NCI-H146 treated with DMSO at 0.1 percent for 48 hours (cell line): ENCODE measurements around the gene CAV1.
"Not testable (repeated sequence)": the region's sequence is repeated elsewhere in the genome, so short reads cannot be mapped to it uniquely, and the experiment has no call there.

Experiments
- DNase-seq: peaks from one replicate; lab custom pipeline; 2025; ENCODE audit not compliant: unreplicated experiment; lab: John Stamatoyannopoulos, UW

CAV1 gene, protein sequence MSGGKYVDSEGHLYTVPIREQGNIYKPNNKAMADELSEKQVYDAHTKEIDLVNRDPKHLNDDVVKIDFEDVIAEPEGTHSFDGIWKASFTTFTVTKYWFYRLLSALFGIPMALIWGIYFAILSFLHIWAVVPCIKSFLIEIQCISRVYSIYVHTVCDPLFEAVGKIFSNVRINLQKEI

DNA sequence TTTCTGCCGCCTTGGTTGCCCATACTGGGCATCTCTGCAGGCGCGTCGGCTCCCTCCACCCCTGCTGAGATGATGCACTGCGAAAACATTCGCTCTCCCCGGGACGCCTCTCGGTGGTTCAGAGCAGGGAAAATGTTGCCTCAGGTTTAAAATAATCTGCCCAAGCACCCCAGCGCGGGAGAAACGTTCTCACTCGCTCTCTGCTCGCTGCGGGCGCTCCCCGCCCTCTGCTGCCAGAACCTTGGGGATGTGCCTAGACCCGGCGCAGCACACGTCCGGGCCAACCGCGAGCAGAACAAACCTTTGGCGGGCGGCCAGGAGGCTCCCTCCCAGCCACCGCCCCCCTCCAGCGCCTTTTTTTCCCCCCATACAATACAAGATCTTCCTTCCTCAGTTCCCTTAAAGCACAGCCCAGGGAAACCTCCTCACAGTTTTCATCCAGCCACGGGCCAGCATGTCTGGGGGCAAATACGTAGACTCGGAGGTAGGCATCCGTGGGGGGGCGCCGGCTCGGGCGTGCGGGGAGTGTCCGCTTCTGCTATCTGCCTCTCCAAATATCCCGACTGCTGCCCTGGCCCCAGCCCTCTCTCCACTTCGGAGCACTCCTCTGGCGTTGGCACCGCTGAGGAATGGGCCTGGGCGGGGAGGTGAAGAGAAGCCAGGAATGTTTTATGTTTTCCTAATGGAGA, at the start of gene CAV1:
Gene CAV1 (plus strand): TSS at position 428 of the 689 bp plus-strand sequence. CDS start 27 bp downstream, at position 455.
- no peak for DNase-seq

DNA sequence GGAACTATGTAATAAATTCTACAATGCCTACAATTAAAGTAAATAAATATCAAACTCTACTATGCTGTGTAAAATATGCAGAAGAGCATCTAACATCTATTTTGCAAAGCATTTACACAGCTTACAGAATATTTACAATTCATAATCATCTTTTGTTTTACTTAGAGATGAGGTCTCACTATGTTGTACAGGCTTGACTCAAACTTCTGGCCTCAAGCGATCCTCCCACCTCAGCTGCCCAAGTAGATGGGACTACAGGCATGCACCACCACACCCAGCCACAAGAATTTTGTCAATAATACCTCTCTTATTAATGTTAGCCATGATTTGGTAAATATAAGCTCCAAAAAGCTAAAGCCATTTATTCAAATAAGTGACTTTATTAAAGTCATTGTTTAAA, 47.2 kb upstream of the CAV1 start:
- DNase-seq = no peak

DNA sequence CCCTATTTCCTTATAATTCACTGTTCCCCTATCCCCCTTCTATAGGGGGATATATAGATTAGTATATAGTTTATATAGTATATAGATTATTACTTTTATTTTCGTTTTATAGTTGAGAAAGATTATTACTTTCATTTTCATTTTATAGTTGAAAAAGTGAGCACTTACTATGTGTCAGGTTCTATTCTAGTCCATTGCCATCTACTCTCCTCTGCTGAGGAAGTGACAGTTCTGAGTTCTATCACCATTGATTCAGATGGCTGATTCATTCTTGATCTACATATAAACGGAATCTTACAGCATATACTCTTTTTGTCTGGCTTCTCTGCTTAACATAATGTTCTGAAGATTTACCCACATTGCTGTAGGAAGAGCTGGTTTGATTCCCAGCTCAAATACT, 46.0 kb upstream of the CAV1 start:
- no peak for DNase-seq

DNA sequence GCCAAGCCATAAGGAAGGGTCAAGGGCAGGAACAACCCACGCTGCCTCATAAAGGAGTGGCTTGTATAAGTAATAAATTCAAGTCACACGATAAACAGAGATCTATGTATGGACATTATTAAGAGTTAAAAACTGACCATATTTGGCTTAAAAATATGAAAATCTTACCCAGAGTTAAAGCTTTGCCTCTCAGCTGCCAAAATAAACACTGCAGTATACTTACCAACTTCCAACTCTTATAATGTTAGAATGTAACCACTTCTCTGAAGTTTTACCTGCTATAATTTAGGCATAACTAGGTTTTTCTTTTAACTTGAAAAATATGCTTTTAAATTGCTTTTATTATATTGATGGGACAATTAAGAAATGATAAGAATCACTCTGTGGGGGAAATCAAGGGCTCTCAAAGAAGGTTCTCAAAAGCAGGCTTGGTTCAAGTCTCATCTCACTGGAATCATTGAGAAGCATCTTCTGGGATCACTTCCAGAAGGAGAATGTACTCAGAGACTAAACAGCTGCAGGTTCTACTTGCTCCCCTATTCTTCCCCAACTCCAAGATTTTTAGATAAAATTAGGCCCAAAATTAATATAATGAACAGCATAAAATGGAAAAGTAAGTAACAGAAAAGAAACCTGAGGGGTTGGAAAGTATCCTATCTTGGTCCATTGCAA, 41.4 kb upstream of the CAV1 start:
- no peak for DNase-seq

DNA sequence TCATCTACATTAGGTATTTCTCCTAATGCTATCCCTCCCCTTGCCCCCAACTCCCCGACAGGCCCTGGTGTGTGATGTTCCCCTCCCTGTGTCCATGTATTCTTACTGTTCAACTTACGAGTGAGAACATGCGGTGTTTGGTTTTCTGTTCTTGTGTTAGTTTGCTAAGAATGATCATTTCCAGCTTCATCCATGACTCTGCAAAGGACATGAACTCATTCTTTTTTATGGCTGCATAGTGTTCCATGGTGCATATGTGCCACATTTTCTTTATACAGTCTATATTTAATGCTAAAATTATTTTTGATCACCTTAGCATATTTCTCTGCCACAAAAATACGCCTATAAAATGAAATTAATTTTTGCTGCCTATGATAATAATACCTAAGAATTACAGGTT, 40.4 kb upstream of the CAV1 start:
- DNase-seq = not testable (repeated sequence)

DNA sequence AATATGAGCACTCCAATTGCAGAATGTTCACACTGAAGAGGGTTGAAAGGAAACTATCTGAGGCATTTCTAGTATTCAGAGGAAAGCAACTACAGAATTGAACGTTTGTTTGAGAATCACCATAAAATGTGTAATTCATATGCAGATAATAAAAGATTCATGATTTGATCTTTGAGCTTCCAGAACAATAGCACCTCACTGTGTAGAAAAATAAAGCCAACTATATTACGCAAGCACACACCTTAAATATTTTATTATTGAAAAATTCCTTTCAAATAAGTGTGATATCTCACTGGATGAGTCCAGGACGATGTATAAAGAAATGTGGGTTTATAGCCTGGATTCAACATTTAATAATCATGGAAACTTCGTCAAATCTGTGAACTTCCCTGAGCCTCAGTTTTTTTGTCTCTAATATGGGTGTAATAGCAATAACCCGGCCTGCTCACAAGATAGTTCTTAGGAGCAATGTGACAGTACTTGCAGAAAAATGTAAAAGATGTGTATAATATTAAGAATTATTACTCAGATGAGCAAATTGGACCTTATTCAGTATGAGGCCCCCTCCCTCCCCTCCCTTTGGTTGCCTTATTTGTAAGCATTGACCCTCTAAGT, 36.8 kb upstream of the CAV1 start:
- no peak for DNase-seq

DNA sequence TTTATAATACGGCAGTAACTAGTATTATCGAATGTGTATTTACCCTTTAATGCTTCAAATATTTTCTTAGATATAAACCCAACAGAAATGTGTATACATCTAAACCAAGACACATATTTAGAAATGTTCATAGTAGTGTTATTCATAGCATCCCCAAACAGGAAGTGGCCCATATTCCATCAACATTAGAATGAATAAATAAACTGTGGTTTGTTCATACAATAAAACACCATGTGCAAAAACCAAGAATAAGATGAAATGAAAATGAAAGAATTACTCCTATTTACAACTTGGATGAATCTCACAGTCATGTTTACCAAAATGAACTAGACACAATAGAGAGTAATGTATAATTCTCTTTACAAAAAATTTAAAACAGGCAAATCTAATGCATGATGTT, 34.5 kb upstream of the CAV1 start:
- no peak for DNase-seq

DNA sequence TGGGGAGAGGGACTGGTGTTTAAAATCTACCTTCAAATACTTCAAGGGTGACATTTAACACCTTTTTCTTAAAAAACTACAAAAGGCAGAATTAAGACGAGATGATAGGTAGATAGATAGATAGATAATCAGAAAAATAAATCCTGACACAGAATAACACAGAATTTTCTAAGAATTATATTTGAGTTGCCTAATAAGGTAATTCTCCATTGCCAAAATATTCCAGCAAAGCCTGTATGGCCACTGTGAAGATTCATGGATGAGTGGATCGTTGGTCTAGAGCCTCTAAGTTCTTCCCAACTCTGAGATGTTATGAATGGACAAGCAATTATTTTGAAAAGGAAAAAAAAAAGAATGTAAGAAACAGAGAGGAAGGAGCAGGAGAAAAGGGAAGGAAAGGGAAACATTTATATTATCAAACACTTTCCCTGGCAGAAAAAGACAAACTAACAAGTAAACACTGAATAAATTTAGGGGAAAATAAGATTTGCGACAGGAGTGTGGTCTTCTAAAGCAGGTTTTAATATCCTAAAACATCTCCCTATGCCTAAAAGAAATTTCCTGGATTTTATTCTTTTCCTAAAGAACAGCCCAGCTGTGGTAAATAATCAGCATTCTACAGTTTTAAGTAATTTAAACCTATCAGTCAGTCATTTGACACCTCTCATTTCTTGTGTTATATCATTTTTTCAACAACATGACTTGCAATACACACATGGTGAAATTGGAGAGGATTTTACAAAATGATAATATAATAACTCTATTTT, 32.8 kb upstream of the CAV1 start:
- no peak for DNase-seq

DNA sequence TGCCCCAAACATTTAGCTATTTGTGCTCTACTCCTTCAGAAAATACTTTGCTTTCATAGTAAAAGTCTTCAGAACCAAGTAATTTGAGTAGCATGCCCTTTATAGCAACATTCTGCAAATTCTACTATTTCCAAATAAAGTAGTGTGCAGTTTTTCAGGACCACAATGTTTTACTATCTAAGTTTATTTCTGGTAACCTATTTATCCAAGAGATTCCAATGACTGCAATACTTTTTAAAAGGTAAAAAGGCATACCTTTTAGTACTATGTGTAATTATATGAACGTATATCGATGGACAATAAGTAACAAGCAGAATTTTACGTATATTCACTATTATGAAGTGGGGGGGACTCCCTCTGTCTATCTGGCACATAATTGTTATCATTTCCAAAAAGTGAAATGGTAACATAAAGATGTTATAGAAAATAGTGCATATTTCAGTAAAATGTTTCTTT, 32.2 kb upstream of the CAV1 start:
- no peak for DNase-seq

DNA sequence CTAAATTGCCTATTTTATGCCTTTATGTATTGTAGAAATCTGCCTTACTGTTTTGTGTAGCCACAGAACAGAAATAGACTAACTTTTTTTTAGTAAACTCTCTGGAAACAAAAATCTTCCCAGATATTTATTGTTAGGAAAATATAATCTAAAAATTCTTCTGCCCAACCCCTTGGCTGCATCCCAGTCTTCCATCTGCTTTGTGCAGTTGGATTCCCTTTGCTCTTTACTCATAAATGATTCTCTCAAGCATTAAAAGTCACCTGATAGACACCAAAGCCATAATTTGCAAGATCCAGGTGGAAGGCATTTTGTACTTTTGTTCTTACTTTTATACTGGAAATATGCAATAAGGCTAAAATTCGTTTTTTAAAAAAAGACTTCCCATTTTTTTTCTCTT, 31.4 kb upstream of the CAV1 start:
- no peak for DNase-seq

DNA sequence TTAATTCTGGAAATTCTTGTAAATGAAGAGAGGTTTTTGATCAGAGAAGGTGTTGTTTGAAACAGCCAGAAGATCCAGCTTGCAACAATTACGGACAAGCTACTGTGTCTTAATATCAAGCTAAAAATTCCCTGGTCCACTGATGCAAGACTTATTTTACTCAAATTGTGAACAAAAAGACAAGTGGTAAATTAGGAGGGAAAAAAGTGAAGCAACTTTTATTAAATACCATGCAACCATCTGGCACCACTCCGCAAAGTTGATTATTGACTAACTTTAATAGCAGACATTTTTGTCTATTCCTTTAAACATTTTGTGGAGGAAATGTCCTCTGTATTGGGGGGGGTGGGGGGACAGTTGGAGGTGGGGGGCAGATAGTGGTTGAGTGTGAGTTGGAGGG, 30.4 kb upstream of the CAV1 start:
- no peak for DNase-seq

DNA sequence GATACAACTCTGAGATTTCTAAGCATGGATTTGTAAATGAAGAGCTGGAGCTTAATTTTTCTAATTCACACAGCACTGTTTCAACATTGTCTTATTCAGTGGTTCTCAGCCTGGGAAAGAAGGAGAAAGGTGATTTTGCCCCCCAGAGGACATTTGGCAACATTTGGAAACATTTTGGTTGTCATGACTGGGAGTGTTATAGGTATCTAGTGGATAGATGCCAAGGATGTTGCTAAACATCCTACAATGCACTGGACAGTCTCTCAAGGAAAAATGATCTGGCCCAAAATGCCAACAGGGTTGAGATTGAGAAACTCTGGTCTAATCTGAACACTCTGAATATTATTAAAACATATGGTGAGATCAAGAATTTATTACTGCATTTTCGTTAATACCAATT, 29.1 kb upstream of the CAV1 start:
- no peak for DNase-seq

DNA sequence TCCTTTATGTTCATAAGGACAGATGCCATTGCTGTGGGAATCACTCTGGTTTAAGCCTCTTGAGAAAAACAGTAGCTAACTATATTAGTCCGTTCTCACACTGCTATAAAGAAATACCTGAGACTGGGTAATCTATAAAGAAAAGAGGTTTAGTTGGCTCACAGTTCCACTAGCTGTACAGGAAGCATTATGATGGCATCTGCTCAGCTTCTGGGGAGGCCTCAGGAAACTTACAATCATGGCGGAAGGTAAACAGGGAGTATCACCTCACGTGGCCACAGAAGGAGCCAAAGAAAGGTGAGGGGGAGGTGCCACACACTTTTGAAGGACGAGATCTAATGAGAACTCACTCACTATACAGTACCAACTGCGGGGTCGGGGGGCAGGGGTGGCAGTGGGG, 28.2 kb upstream of the CAV1 start:
- no peak for DNase-seq

DNA sequence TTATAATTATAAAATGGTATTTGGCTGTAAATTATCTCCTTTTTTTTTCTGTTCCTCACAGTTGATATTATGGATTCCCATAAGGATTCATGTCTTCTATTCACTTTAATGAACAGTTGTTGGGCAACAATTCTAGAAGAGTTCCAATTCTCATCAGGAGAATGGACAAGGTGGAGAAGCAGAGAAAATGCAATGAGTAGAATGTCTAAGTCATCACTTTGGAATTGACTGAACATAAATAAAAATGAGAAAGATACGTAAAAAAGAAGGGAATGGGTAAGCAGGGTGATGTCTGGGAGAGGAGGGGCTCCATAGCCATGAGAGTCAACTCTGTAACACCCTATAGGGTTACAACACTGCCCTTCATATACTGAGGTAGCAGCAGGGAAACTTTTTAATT, 27.1 kb upstream of the CAV1 start:
- no peak for DNase-seq

DNA sequence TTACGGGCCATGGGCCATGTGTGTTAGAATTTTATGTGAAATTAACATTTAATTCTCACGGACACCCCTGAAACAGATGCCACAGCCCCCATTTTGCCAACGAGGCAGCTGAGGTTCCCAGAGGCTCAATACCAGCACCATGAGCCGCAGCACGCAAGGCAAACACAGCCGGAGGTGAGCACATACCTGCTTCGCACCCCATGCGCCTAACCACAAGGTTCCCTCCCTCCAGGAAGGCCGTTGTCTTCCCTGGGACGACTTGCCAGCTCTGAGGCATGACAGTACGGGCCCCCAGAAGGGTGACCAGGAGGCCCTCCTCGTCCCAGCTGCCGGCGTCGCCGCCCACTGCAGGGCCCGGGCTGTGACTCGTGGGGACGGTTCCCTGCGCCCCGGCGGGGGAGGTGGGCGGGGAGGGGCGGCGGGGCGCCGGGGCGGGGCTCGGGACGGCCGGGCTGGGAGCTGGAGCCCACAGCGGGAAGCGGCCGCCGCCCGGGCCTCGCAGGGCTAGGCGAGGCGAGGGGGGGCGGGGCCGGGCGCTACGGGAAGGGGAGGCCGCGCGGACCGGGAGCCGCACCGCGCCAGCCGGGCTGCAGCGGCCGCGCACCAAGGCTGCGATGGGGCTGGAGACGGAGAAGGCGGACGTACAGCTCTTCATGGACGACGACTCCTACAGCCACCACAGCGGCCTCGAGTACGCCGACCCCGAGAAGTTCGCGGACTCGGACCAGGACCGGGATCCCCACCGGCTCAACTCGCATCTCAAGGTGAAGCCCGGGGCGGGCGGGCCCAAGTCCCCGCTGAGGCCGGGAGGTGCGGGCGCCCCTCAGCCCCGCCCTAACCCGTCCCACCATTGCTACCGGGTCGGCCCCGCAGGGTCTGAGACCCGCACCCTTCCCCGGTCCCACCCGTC, 25.4 kb upstream of the CAV1 start, which contains the start of gene CAV2:
Gene CAV2 (plus strand): TSS at position 571 of the 910 bp plus-strand sequence. CDS start 44 bp downstream, at position 615.
- DNase-seq = no peak

DNA sequence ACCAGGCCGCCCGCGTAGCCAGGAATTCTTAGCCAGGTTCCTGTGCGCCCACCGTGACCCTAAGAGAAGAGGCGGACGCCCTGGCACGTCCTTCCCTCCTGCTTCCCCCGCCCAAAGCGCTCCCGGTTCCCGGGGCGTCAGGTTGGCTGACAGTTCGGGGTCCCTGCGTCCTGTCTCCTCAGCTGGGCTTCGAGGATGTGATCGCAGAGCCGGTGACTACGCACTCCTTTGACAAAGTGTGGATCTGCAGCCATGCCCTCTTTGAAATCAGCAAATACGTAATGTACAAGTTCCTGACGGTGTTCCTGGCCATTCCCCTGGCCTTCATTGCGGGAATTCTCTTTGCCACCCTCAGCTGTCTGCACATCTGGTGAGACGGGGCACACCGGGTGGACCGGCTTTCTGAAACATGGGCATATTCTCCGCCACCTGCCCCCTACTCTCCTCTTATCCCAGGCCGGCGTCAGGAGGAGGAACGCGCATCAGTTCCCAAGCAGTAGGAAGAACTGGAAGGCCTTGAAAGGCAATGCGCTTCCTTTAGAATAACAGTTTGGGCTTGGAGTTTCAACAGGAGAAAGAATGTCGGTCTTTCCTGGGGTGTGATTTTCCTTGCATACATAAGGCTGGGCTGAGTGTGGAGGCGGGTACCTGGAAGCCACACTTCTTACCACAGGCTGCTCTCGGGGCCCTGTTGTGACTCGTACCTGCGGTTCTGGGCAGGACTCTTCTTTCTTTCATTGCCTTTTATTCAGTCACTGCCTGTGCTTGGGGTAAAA, 24.6 kb upstream of the CAV1 start:
- no peak for DNase-seq

DNA sequence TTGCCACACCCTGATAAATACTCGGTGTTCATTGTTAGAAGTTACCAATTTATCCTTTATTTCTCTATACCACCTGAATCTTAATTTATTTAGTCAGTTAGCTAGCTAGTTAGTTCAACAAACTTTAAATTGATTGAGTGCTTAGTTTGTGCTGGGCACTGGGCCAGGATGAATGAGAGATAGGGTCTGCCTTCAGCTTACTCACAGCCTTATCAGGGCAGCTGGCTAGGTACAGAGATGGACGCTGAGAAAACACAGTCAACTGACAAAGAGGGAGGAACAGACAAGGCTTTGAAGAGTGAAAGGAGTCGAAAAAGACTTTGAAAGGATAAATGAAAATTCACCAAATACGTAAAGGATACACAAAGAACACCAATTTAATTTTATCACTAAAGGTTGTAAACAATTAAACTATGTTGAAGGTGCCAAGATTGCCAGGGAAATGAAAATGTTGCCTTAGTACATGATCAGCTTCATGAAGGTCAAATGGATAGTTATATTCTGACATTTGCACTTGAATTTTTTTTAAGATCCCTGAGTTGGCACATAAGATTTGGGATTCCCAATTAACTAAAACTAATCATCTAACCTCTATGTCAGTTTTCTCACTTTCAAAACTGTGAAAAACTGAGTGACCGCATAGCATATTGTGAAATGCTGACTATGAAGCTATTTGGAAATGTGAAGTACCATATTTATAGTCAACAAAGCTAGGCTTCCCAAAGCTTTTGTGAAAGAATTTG, 23.2 kb upstream of the CAV1 start:
- DNase-seq = no peak

DNA sequence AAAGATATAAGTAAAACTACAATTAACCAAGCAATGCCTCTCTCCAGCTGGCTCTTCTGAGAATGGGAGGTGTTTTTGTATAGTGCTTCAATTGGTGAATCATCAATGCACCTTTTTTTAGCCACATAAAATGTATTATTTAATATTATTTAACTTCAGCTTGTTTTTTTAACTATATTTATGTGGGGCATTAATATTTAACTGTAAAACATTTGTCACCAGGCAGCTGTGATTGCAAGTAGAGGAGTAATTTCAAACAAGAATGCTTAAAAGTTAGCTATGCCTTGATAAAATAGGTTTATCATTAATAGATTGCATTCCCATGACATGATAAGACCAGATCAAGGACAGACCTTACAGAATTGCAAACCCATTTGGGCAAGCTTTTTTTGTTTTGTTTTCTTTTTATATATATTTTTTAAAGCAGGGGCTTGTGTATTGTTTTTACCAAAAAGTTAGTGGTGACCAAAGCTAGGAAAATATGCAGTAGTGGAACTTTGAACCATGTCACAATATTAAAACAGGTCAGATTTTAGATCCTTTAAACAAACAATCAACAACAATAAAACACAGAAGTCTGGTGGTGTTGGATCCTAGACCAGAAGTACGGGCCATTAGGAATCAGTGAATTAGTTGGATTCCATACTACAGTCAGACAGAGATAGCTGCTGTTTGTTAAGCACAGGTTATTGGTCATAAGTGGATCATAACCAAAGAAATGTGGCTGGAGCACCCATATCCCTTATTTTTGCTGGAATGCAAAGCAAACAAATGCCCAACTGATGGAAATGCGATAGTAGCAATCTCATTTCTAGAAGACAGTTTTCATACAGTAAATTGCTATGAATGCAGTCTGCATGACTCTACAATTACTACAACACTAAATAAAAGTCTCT, 22.4 kb upstream of the CAV1 start:
- DNase-seq = no peak
